GM12878 (cell line): Measurements from ENCODE around the gene FARS2. TPM values are rescaled to one million over a fixed set of nuclear protein-coding genes. Genes with fewer than 3 reads are reported as not detected.

Experiments used
- ATAC-seq: fragments of 200-7000 bp; cut with Tn5 transposase; 3 replicates; pipeline ENCODE4 v1.9.1; 2020; ENCODE audit warnings: mild to moderate bottlenecking, moderate library complexity
- BruUV-seq: library from RNA; stranded (reverse); fragments of 400-500 nt; replicated peaks from 2 replicates; lab custom pipeline; 2021; lab: Mats Ljungman, UMichigan
- CTCF ChIA-PET: fragments of 300-600 bp; sonication (Branson Sonifier 250); formaldehyde crosslinking; extraction: SDS; loops from one replicate; lab custom pipeline; 2021; ENCODE audit warnings: inconsistent platforms; lab: Yijun Ruan, JAX
- POLR2A ChIA-PET: fragments of 350-600 bp; formaldehyde crosslinking; extraction: SDS; loops from one replicate; lab custom pipeline; 2021; ENCODE audit warnings: inconsistent platforms; lab: Charles Lee
- RAD21 ChIA-PET: fragments of 300-600 bp; sonication (Branson Sonifier 250); formaldehyde crosslinking; loops from one replicate; lab custom pipeline; 2023; ENCODE audit warnings: antibody characterized with exemption; ENCODE audit not compliant: unreplicated experiment; lab: Charles Lee
- SMC1A ChIA-PET: fragments of 300-600 bp; sonication (Branson Sonifier 250); formaldehyde crosslinking; loops from one replicate; lab custom pipeline; 2023; ENCODE audit not compliant: unreplicated experiment, uncharacterized antibody; lab: Charles Lee
- DNase-seq: peaks from one replicate; pipeline ENCODE4 v3.0.0-alpha.2; 2011; ENCODE audit warnings: low read depth, low spot score
- FAIRE-seq: peaks from 3 replicates; lab custom pipeline; 2011; peaks lifted over from hg19 to GRCh38; lab: Jason Lieb, UNC
- H2AFZ ChIP-seq: 2 replicates; pipeline ENCODE4 v1.6.0; 2011; ENCODE audit warnings: low read depth, low read length, control low read depth; ENCODE audit not compliant: control insufficient read depth
- H3K27ac ChIP-seq: 2 replicates; pipeline ENCODE4 v1.5.1; 2011; ENCODE audit warnings: control low read depth; ENCODE audit not compliant: control insufficient read depth, insufficient read depth
- H3K27me3 ChIP-seq, 2 experiments: replicated peaks in 1 of 2; 2 replicates each; pipeline versions ENCODE4 v1.6.0 to v1.6.1; 2011; ENCODE audit warnings: low read length in 1 of 2; ENCODE audit not compliant: control insufficient read depth in 2 of 2, insufficient read depth in 2 of 2
- H3K36me3 ChIP-seq, 2 experiments: 2 replicates each; pipeline ENCODE4 v1.5.1; 2011; ENCODE audit warnings: low read length in 1 of 2; ENCODE audit not compliant: control insufficient read depth in 2 of 2, insufficient read depth in 2 of 2
- H3K4me1 ChIP-seq: 2 replicates; pipeline ENCODE4 v1.6.1; 2011; ENCODE audit warnings: mild to moderate bottlenecking, low read length, moderate library complexity, mixed read lengths; ENCODE audit not compliant: control insufficient read depth, insufficient read depth
- H3K4me2 ChIP-seq: 2 replicates; pipeline ENCODE4 v1.6.0; 2011; ENCODE audit warnings: control low read depth; ENCODE audit not compliant: control insufficient read depth, insufficient read depth
- H3K4me3 ChIP-seq: fragments of 200-600 bp; sonication (generic); 2 replicates; pipeline ENCODE4 v1.5.1; 2016
- H3K79me2 ChIP-seq: 2 replicates; pipeline ENCODE4 v1.6.0; 2011; ENCODE audit warnings: low read length; ENCODE audit not compliant: control insufficient read depth, insufficient read depth
- H3K9ac ChIP-seq: 2 replicates; pipeline ENCODE4 v1.8.0; 2011; ENCODE audit warnings: low read length, control low read depth, mixed read lengths; ENCODE audit not compliant: control insufficient read depth, insufficient read depth
- H3K9me3 ChIP-seq: replicated peaks from 3 replicates; pipeline ENCODE4 v1.5.1; 2011; ENCODE audit warnings: mild to moderate bottlenecking, low read length; ENCODE audit not compliant: control insufficient read depth, insufficient read depth
- H4K20me1 ChIP-seq: 2 replicates; pipeline ENCODE4 v1.6.0; 2011; ENCODE audit not compliant: control insufficient read depth, insufficient read depth
- ATF3 ChIP-seq: IDR thresholded peaks from 2 replicates; pipeline ENCODE4 v1.6.1; 2011; ENCODE audit warnings: low read depth, mild to moderate bottlenecking, low read length, moderate library complexity, borderline replicate concordance; ENCODE audit errors: extremely low read depth
- BCL3 ChIP-seq: IDR thresholded peaks from 2 replicates; pipeline ENCODE4 v1.6.1; 2011; ENCODE audit warnings: borderline replicate concordance, low read depth, mild to moderate bottlenecking, moderate library complexity, low read length; ENCODE audit not compliant: insufficient read depth, poor library complexity, severe bottlenecking
- CBX5 ChIP-seq: sonication (generic); IDR thresholded peaks from 2 replicates; pipeline ENCODE4 v1.6.1; 2016; ENCODE audit warnings: low read depth, moderate library complexity, mild to moderate bottlenecking, inconsistent platforms
- FOXM1 ChIP-seq: IDR thresholded peaks from 2 replicates; pipeline ENCODE4 v1.6.1; 2012; ENCODE audit warnings: low read depth, mild to moderate bottlenecking, inconsistent platforms, low read length, moderate library complexity
- GATAD2B ChIP-seq: fragments of 450-650 bp; conservative IDR thresholded peaks from 2 replicates; pipeline ENCODE4 v1.6.1; 2017; ENCODE audit warnings: low read depth, mild to moderate bottlenecking, moderate library complexity
- IRF4 ChIP-seq: IDR thresholded peaks from 2 replicates; pipeline ENCODE4 v1.6.1; 2011; ENCODE audit warnings: low read depth, low read length
- NFXL1 ChIP-seq: fragments of 450-650 bp; IDR thresholded peaks from 2 replicates; pipeline ENCODE4 v1.6.1; 2017; ENCODE audit warnings: antibody characterized with exemption, mild to moderate bottlenecking, borderline replicate concordance
- NR2F1 ChIP-seq: fragments of 450-650 bp; conservative IDR thresholded peaks from 2 replicates; pipeline ENCODE4 v1.6.1; 2017; ENCODE audit warnings: mild to moderate bottlenecking
- POLR2AphosphoS5 ChIP-seq: IDR thresholded peaks from 2 replicates; pipeline ENCODE4 v1.6.1; 2011; ENCODE audit warnings: mild to moderate bottlenecking, low read length, inconsistent platforms
- ZNF384 ChIP-seq: IDR thresholded peaks from 2 replicates; pipeline ENCODE4 v1.6.1; 2012; ENCODE audit warnings: low read depth, mild to moderate bottlenecking, low read length, improper control_type of control experiment, borderline replicate concordance
- ZNF592 ChIP-seq: fragments of 450-650 bp; IDR thresholded peaks from 2 replicates; pipeline ENCODE4 v1.6.1; 2017; ENCODE audit warnings: mild to moderate bottlenecking, moderate library complexity
- ZNF622 ChIP-seq: fragments of 450-650 bp; IDR thresholded peaks from 2 replicates; pipeline ENCODE4 v1.6.1; 2017; ENCODE audit warnings: mild to moderate bottlenecking, inconsistent platforms
- WGBS: methylation state at CpG from one replicate; pipeline ENCODE4 v1.1.6; 2016; ENCODE audit warnings: low lambda C conversion rate; ENCODE audit not compliant: insufficient replicate concordance, insufficient coverage; ENCODE audit errors: missing lambda C conversion rate; 5-methylcytosine and 5-hydroxymethylcytosine counted together
- in situ Hi-C: fragments of 300-500 bp; cut with MboI; formaldehyde crosslinking; loops from 9 replicates; pipeline ENCODE4 v1.14.3; 2018; ENCODE audit warnings: mixed read lengths
- intact Hi-C: fragments of 100-400 bp; cut with micrococcal nuclease; formaldehyde crosslinking; loops from one replicate; pipeline ENCODE4 v1.14.2; 2022; ENCODE audit not compliant: unreplicated experiment
- polyA plus RNA-seq, 11 experiments: library from polyadenylated mRNA; depleted of rRNA in 4 of 11; unstranded in 6 of 11; stranded (reverse) in 5 of 11; fragments of >200 nt; fragmentation: Nextera tagmentation in 4 of 11; fragmentation: Illumina TruSeq in 1 of 11; extraction: Ambion mirVana in 4 of 11; extraction: Trizol in 1 of 11; gene quantifications; 1 replicate in 1 of 11; 2 replicates in 10 of 11; pipeline versions ENCODE4 v1.2.1 to v1.2.3, GENCODE V29; 2011 to 2016; ENCODE audit warnings: inconsistent platforms in 2 of 11, missing spikeins in 2 of 11, low read depth in 1 of 11
- total RNA-seq, 4 experiments: library from RNA; depleted of rRNA in 3 of 4; stranded (reverse); fragments of >200 nt in 3 of 4; fragmentation: Illumina TruSeq in 1 of 4; extraction: Trizol in 1 of 4; gene quantifications; 2 replicates each; pipeline versions ENCODE4 v1.2.1 to v1.2.3, GENCODE V29; 2013 to 2021

FARS2 gene
- total and polyA plus RNA-seq, 10 of the 15 experiments (the other 5 are each of a cell fraction or from before 2014, with no cell fraction given) = 16.8 to 46.7 (median 25.6) TPM

- SMC1A ChIA-PET = interaction anchor here (1.4 kb wide), 1 partner anchor 22 kb away, joined by 3 read pairs; no protein-coding TSS in a partner anchor
- Histone ChIP-seq H3K27me3 (no peaks in the 10 kb centered on the region), H4K20me1 (no peaks in the 10 kb centered on the region), H3K9ac (no peak overlapping the region), H3K79me2 (no peaks in the 10 kb centered on the region), H3K4me3 (no peak overlapping the region), H2AFZ (no peak overlapping the region), H3K9me3 (no peaks in the 10 kb centered on the region; the same call in 2 of the 3 replicates), H3K36me3 (no peaks in the 10 kb centered on the region; a peak in 1 of 4 replicates), H3K27ac (no peak overlapping the region), H3K4me1 (no peaks in the 10 kb centered on the region; the same call in 1 of the 2 replicates), H3K4me2 (no peak overlapping the region)
- DNase-seq (no peak), FAIRE-seq (no peak), ATAC-seq (no peak)
- RAD21 ChIA-PET = interaction anchor here (1.3 kb wide), 1 partner anchor 112 kb away, joined by 3 read pairs; no protein-coding TSS in a partner anchor
- WGBS = 65% methylated on average over 3 of the region's 3 CpGs
- no TSS peak for BruUV-seq
- POLR2A ChIA-PET = no interaction called here
- TF ChIP-seq ZNF384 = no peak
- no peak for TF ChIP-seq GATAD2B
- no peak for TF ChIP-seq CBX5
- TF ChIP-seq ZNF622 = no peak
- in situ Hi-C loops (no loop called here), intact Hi-C loops (no loop called here)
- CTCF ChIA-PET = no interaction called here
These were observed 322.2 kb downstream of the FARS2 start for GRCh38 chr6:5583528-5583927.

- no peaks in the 10 kb centered on the region for H3K79me2 ChIP-seq
- no peaks in the 10 kb centered on the region for H4K20me1 ChIP-seq
- H3K36me3 ChIP-seq = no peaks in the 10 kb centered on the region; a peak in 1 of 4 replicates
- H3K4me2 ChIP-seq = no peak overlapping the region
- intact Hi-C loops = no loop called here
- H3K9ac ChIP-seq = no peak overlapping the region
- ChIA-PET POLR2A (no interaction called here), SMC1A (no interaction called here), RAD21 (no interaction called here), CTCF (no interaction called here)
- BruUV-seq = no TSS peak
- no peaks in the 10 kb centered on the region for H3K27me3 ChIP-seq
- FAIRE-seq (no peak), DNase-seq (no peak), ATAC-seq (no peak)
- in situ Hi-C loops = no loop called here
- no peak overlapping the region for H2AFZ ChIP-seq
- 73% methylated on average over 4 of the region's 5 CpGs for WGBS
- no peaks in the 10 kb centered on the region; the same call in 2 of the 3 replicates for H3K9me3 ChIP-seq
- H3K4me3 ChIP-seq = no peak overlapping the region
- H3K27ac ChIP-seq = no peak overlapping the region
- no peaks in the 10 kb centered on the region; the same call in 1 of the 2 replicates for H3K4me1 ChIP-seq
- no peak for TF ChIP-seq NFXL1
- no peak for TF ChIP-seq IRF4
- no peak for TF ChIP-seq POLR2AphosphoS5
- no peak for TF ChIP-seq ZNF592
- no peak for TF ChIP-seq BCL3
- no peak for TF ChIP-seq ATF3
- TF ChIP-seq NR2F1 = no peak
- TF ChIP-seq FOXM1 = no peak
These were observed 322.8 kb downstream of the FARS2 start for GRCh38 chr6:5584078-5584482.
